Measurements from ENCODE around the gene UBXN10.

Gene UBXN10, protein sequence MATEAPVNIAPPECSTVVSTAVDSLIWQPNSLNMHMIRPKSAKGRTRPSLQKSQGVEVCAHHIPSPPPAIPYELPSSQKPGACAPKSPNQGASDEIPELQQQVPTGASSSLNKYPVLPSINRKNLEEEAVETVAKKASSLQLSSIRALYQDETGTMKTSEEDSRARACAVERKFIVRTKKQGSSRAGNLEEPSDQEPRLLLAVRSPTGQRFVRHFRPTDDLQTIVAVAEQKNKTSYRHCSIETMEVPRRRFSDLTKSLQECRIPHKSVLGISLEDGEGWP

GRCh38 chr1:20185834-20186782 lies at the start of gene UBXN10, which contains the start of gene PLA2G2C:
Gene UBXN10, plus strand, starts transcription at chr1:20186096. Its CDS starts 4,466 bp downstream, at chr1:20190562.
Gene PLA2G2C, minus strand, starts transcription at chr1:20186518. Its CDS starts 9,155 bp downstream, at chr1:20177363.
- Histone ChIP-seq H3K36me3 (ENCODE audit: control insufficient read depth, insufficient read depth, low read length) (no peaks in the 10 kb centered on the region), H3K9me3 (ENCODE audit: control insufficient read depth, insufficient read depth, low read length) (no peaks in the 10 kb centered on the region), H3K27me3 (ENCODE audit: control insufficient read depth, insufficient read depth, low read length) (peaks cover 3% of the 10 kb centered on the region; the same call in 1 of the 2 replicates), H3K4me1 (ENCODE audit: control insufficient read depth, insufficient read depth, low read length) (no peaks in the 10 kb centered on the region), H3K4me3 (ENCODE audit: low read length) (peak within 1 kb of the TSS; percentile 58; the same call in 1 of the 2 replicates), H3K27ac (ENCODE audit: low read length) (no peak within 1 kb of the TSS)
- no CpG with 5 or more reads among the region's 52 CpGs for WGBS (ENCODE audit: insufficient coverage, insufficient read length)
- DNase-seq (ENCODE audit: low read depth, low spot score): no peak

- Histone ChIP-seq H3K27ac (ENCODE audit: low read length) (no peak overlapping the region), H3K36me3 (ENCODE audit: control insufficient read depth, insufficient read depth, low read length) (no peaks in the 10 kb centered on the region), H3K27me3 (ENCODE audit: control insufficient read depth, insufficient read depth, low read length) (no peaks in the 10 kb centered on the region), H3K4me1 (ENCODE audit: control insufficient read depth, insufficient read depth, low read length) (no peaks in the 10 kb centered on the region), H3K4me3 (ENCODE audit: low read length) (no peak overlapping the region), H3K9me3 (ENCODE audit: control insufficient read depth, insufficient read depth, low read length) (no peaks in the 10 kb centered on the region)
- no CpG with 5 or more reads among the region's 3 CpGs for WGBS (ENCODE audit: insufficient coverage, insufficient read length)
- DNase-seq (ENCODE audit: low read depth, low spot score): no peak
Measured at GRCh38 chr1:20136249-20136648, 49.6 kb upstream of the UBXN10 start.

DNA sequence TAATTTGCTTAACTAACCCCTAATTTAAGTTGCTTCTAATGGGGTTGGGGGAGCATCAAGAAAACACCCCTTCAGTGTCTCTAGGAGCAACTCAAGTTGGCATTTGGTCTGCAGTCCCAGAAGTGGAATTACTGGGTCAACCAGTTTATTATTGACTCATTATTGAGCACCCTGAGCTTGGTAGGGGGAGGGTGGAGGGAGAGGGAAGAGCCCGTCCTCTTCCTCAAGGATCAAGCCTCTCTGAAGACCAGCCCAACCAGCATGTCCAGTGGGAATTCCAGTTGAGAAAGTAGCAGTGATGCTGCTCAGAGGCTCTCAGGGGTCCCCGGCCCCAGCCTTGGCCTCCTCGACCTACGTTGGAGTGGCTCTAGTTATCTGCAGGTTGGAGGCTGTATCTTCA lies 48.8 kb upstream of the UBXN10 start:
- no peak for DNase-seq (ENCODE audit: low read depth, low spot score)
- no peak overlapping the region for H3K27ac ChIP-seq (ENCODE audit: low read length)
- no peaks in the 10 kb centered on the region for H3K27me3 ChIP-seq (ENCODE audit: control insufficient read depth, insufficient read depth, low read length)
- no peaks in the 10 kb centered on the region for H3K36me3 ChIP-seq (ENCODE audit: control insufficient read depth, insufficient read depth, low read length)
- no CpG with 5 or more reads among the region's 4 CpGs for WGBS (ENCODE audit: insufficient coverage, insufficient read length)
- H3K4me3 ChIP-seq (ENCODE audit: low read length): no peak overlapping the region
- no peaks in the 10 kb centered on the region for H3K9me3 ChIP-seq (ENCODE audit: control insufficient read depth, insufficient read depth, low read length)
- H3K4me1 ChIP-seq (ENCODE audit: control insufficient read depth, insufficient read depth, low read length): no peaks in the 10 kb centered on the region

GRCh38 chr1:20137604-20138003 lies 48.3 kb upstream of the UBXN10 start:
- Histone ChIP-seq H3K36me3 (ENCODE audit: control insufficient read depth, insufficient read depth, low read length) (no peaks in the 10 kb centered on the region), H3K27ac (ENCODE audit: low read length) (no peak overlapping the region)
- DNase-seq (ENCODE audit: low read depth, low spot score): no peak

DNA sequence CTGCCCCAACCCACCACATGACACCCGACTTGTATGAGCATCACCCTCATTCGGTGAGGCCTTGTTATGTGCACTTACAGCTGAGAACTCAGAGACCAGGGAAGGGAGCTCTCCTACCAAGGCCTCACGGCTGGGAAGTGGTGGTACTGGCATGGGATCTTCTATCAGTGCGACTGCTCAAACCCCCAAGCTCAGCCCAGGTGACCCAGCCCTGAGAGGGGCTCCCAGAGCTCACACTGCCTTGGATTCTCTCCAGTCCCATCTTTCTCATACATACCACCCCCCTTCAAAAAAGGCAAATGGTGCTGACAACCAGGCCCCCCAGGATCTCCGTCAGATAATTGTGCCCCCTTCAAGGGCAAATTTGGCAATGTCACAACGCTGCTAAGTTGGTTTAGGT lies 47.5 kb upstream of the UBXN10 start:
- no peaks in the 10 kb centered on the region for H3K4me1 ChIP-seq (ENCODE audit: control insufficient read depth, insufficient read depth, low read length)
- WGBS (ENCODE audit: insufficient coverage, insufficient read length): no CpG with 5 or more reads among the region's 6 CpGs
- H3K9me3 ChIP-seq (ENCODE audit: control insufficient read depth, insufficient read depth, low read length): no peaks in the 10 kb centered on the region
- no peak overlapping the region for H3K4me3 ChIP-seq (ENCODE audit: low read length)
- H3K27ac ChIP-seq (ENCODE audit: low read length): no peak overlapping the region
- no peaks in the 10 kb centered on the region for H3K36me3 ChIP-seq (ENCODE audit: control insufficient read depth, insufficient read depth, low read length)
- DNase-seq (ENCODE audit: low read depth, low spot score): no peak
- H3K27me3 ChIP-seq (ENCODE audit: control insufficient read depth, insufficient read depth, low read length): no peaks in the 10 kb centered on the region

More at GRCh38 chr1:20137604-20138003, 48.3 kb upstream of the UBXN10 start:
- Histone ChIP-seq H3K4me1 (ENCODE audit: control insufficient read depth, insufficient read depth, low read length) (no peaks in the 10 kb centered on the region), H3K9me3 (ENCODE audit: control insufficient read depth, insufficient read depth, low read length) (no peaks in the 10 kb centered on the region), H3K27me3 (ENCODE audit: control insufficient read depth, insufficient read depth, low read length) (no peaks in the 10 kb centered on the region), H3K4me3 (ENCODE audit: low read length) (no peak overlapping the region)
- no CpG with 5 or more reads among the region's 1 CpG for WGBS (ENCODE audit: insufficient coverage, insufficient read length)

GRCh38 chr1:20138961-20139550 lies 46.8 kb upstream of the UBXN10 start, which contains the start of gene PLA2G2F:
Gene PLA2G2F, plus strand, starts transcription at chr1:20139323. Its CDS starts 105 bp downstream, at chr1:20139428.
- Histone ChIP-seq H3K4me3 (ENCODE audit: low read length) (no peak within 1 kb of the TSS), H3K36me3 (ENCODE audit: control insufficient read depth, insufficient read depth, low read length) (no peaks in the 10 kb centered on the region), H3K9me3 (ENCODE audit: control insufficient read depth, insufficient read depth, low read length) (no peaks in the 10 kb centered on the region), H3K27ac (ENCODE audit: low read length) (no peak within 1 kb of the TSS), H3K27me3 (ENCODE audit: control insufficient read depth, insufficient read depth, low read length) (no peaks in the 10 kb centered on the region), H3K4me1 (ENCODE audit: control insufficient read depth, insufficient read depth, low read length) (no peaks in the 10 kb centered on the region)
- no CpG with 5 or more reads among the region's 9 CpGs for WGBS (ENCODE audit: insufficient coverage, insufficient read length)
- no peak for DNase-seq (ENCODE audit: low read depth, low spot score)

DNA sequence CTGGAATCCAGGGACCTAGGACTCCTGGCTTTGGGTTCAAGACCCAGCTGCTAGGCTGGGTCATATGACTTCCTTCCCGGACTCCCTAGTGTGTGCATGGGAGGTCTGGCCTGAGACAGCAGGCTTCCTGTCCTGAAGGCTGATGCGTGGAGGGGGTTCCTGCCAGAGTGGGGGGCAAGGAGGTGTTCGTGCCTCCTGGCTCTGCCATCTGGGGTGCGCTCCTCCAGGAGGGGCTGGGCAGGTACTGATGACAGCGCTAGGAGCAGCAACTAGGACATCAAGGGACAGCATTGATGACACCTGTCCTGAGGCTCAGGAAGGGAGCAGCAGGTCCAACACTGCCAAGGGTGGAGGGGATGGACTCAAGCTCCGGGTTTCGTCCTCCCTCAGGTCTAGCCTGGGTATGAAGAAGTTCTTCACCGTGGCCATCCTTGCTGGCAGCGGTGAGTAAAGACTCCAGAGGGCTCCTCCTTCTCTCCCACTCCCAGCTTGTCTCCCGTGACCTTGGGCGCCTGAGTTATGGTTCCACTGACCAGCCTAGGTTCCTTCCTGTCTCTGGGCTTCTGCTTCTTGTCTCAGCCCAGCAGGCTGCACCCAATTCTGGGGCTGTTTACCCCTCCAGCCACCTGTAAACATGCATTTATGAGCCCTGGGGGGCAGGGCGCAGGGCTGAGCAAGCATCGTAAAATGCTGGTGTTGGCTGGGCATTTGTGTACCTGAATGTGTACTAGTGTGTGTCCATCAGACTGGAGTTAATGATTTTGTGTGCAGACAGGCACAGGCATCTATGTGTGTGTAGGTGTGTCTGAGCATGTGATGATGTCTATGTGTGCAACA lies 45.9 kb upstream of the UBXN10 start:
- H3K36me3 ChIP-seq (ENCODE audit: control insufficient read depth, insufficient read depth, low read length): no peaks in the 10 kb centered on the region

GRCh38 chr1:20141001-20141400 lies 44.9 kb upstream of the UBXN10 start:
- no peak overlapping the region for H3K27ac ChIP-seq (ENCODE audit: low read length)

More for the DNA sequence above, 45.9 kb upstream of the UBXN10 start:
- WGBS (ENCODE audit: insufficient coverage, insufficient read length): no CpG with 5 or more reads among the region's 13 CpGs
- DNase-seq (ENCODE audit: low read depth, low spot score): no peak
- H3K4me1 ChIP-seq (ENCODE audit: control insufficient read depth, insufficient read depth, low read length): no peaks in the 10 kb centered on the region
- no peaks in the 10 kb centered on the region for H3K9me3 ChIP-seq (ENCODE audit: control insufficient read depth, insufficient read depth, low read length)
- no peak overlapping the region for H3K27ac ChIP-seq (ENCODE audit: low read length)
- no peaks in the 10 kb centered on the region for H3K27me3 ChIP-seq (ENCODE audit: control insufficient read depth, insufficient read depth, low read length)
- H3K4me3 ChIP-seq (ENCODE audit: low read length): no peak overlapping the region

DNA sequence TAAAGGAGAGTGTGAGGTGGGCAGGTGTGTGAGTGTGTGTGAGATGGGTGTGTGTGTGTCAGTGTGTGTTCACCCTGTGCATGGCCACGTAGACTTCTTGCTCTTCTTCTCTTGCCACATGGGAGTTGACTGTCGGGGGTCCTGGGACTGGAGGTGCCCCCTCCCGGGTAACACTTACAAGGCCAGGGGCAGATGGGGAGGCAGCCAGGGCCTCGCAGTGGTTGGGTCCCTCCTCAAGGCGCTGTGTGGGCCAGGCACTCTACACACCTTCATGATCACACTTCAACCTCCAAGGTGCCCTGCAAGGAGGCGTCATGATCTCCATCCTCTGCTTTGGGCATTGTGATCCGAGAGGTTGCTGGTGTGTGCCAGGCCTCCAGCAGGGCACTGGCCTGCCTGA lies 44.4 kb upstream of the UBXN10 start:
- Histone ChIP-seq H3K9me3 (ENCODE audit: control insufficient read depth, insufficient read depth, low read length) (no peaks in the 10 kb centered on the region), H3K27ac (ENCODE audit: low read length) (no peak overlapping the region), H3K4me1 (ENCODE audit: control insufficient read depth, insufficient read depth, low read length) (no peaks in the 10 kb centered on the region), H3K4me3 (ENCODE audit: low read length) (no peak overlapping the region), H3K36me3 (ENCODE audit: control insufficient read depth, insufficient read depth, low read length) (no peaks in the 10 kb centered on the region), H3K27me3 (ENCODE audit: control insufficient read depth, insufficient read depth, low read length) (no peaks in the 10 kb centered on the region)
- no peak for DNase-seq (ENCODE audit: low read depth, low spot score)
- WGBS (ENCODE audit: insufficient coverage, insufficient read length): no CpG with 5 or more reads among the region's 7 CpGs

More at GRCh38 chr1:20141001-20141400, 44.9 kb upstream of the UBXN10 start:
- DNase-seq (ENCODE audit: low read depth, low spot score): no peak
- H3K36me3 ChIP-seq (ENCODE audit: control insufficient read depth, insufficient read depth, low read length): no peaks in the 10 kb centered on the region
- no CpG with 5 or more reads among the region's 9 CpGs for whole genome bisulfite sequencing (ENCODE audit: insufficient coverage, insufficient read length)
- no peaks in the 10 kb centered on the region for H3K9me3 ChIP-seq (ENCODE audit: control insufficient read depth, insufficient read depth, low read length)
- no peaks in the 10 kb centered on the region for H3K27me3 ChIP-seq (ENCODE audit: control insufficient read depth, insufficient read depth, low read length)
- no peak overlapping the region for H3K4me3 ChIP-seq (ENCODE audit: low read length)
- H3K4me1 ChIP-seq (ENCODE audit: control insufficient read depth, insufficient read depth, low read length): no peaks in the 10 kb centered on the region

Data from iPS DF 6.9 (cell line).